GM18508 (cell line): Measurements from ENCODE around the gene ECI1.
"Not testable (repeated sequence)": the region's sequence is repeated elsewhere in the genome, so short reads cannot be mapped to it uniquely, and the experiment has no call there.

ENCODE experiments used
- ATAC-seq: cut with Tn5 transposase; IDR thresholded peaks from one replicate; pipeline ENCODE4 v1.9.1; 2021; ENCODE audit warnings: moderate number of reproducible peaks; ENCODE audit not compliant: insufficient read depth, unreplicated experiment

The ECI1 gene

GRCh38 chr16:2213817-2214718 lies 37.3 kb downstream of the ECI1 start:
- ATAC-seq = no peak

GRCh38 chr16:2212362-2213324 lies 38.7 kb downstream of the ECI1 start:
- no peak for ATAC-seq

GRCh38 chr16:2211923-2212347 lies 39.5 kb downstream of the ECI1 start:
- no peak for ATAC-seq

- ATAC-seq = no peak
Observed at GRCh38 chr16:2210386-2211365, 40.7 kb downstream of the ECI1 start, which contains the start of gene BRICD5. TSS of gene BRICD5 (minus strand) at chr16:2210863. CDS start at chr16:2210833, 30 bp downstream.

- ATAC-seq = no peak
Observed at GRCh38 chr16:2210009-2210332, 41.4 kb downstream of the ECI1 start.

- ATAC-seq = no peak
Observed at GRCh38 chr16:2209258-2210008, 42.0 kb downstream of the ECI1 start.

GRCh38 chr16:2208772-2209171 lies 42.6 kb downstream of the ECI1 start:
- no peak for ATAC-seq

GRCh38 chr16:2208308-2208707 lies 43.1 kb downstream of the ECI1 start:
- ATAC-seq = no peak

GRCh38 chr16:2207872-2208271 lies 43.5 kb downstream of the ECI1 start:
- ATAC-seq = no peak

- ATAC-seq = no peak
Observed at GRCh38 chr16:2206780-2207433, 44.5 kb downstream of the ECI1 start.

GRCh38 chr16:2206420-2206779 lies 45.0 kb downstream of the ECI1 start:
- no peak for ATAC-seq

GRCh38 chr16:2205967-2206313 lies 45.4 kb downstream of the ECI1 start:
- ATAC-seq = peak; percentile 6

GRCh38 chr16:2205104-2205966 lies 46.1 kb downstream of the ECI1 start, which contains the start of gene MLST8:
TSS of gene MLST8 (plus strand) at chr16:2205454. CDS start at chr16:2206086, 632 bp downstream.
- ATAC-seq = peak; percentile 41

GRCh38 chr16:2204416-2205103 lies 46.8 kb downstream of the ECI1 start:
- ATAC-seq = no peak

- not testable (repeated sequence) for ATAC-seq
Observed at GRCh38 chr16:2203119-2203688, 48.2 kb downstream of the ECI1 start.

GRCh38 chr16:2200313-2200712 lies 51.1 kb downstream of the ECI1 start:
- ATAC-seq = no peak

GRCh38 chr16:2199621-2200139 lies 51.7 kb downstream of the ECI1 start:
- ATAC-seq = no peak
